SHP77 (cell line): ENCODE measurements around the gene CRACR2B.

Experiments used
- DNase-seq, 2 experiments: peaks; one replicate each; lab custom pipeline; 2025; lab: John Stamatoyannopoulos, UW

Gene CRACR2B

GRCh38 chr11:838441-839279 lies 10.9 kb downstream of the CRACR2B start:
- no peak for DNase-seq

DNA sequence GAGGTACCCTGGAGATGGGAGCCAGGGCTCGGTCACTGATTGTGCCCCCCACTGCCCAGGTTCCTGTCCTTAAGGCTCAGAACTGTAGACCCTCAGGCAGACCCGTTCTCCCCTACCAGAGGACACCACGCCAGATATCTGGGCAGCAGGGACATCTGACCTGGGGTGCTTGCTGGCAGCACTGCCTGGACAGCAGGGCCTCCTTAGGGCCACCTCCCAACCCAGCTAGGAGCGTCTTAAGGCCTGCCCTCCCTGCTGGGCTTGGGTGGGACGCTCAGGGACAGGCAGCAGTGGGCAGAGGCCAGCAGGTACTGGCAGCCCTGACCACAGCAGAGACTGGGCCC lies 11.5 kb downstream of the CRACR2B start:
- no peak for DNase-seq

- no peak for DNase-seq
Observed at GRCh38 chr11:839875-840617, 12.3 kb downstream of the CRACR2B start.

DNA sequence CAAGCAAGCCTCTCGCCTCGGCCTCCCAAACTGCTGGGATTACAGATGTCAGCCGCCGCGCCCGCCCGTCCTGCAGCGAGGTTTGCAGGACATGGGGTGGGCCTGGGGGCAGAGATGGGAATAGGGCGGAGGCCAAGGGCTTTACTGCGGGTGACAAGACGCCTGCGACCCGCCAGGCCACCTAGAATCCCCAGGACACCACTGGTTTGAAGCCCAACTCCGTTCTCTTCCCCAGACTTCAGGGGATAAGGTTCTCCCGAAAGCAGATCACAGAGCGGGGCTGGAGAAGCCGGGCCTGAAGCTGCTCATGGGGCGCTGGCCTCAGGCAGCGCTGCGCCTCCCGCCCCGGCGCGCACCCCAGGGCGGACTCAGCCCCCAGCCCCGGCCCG lies 14.3 kb downstream of the CRACR2B start:
- no peak for DNase-seq

DNA sequence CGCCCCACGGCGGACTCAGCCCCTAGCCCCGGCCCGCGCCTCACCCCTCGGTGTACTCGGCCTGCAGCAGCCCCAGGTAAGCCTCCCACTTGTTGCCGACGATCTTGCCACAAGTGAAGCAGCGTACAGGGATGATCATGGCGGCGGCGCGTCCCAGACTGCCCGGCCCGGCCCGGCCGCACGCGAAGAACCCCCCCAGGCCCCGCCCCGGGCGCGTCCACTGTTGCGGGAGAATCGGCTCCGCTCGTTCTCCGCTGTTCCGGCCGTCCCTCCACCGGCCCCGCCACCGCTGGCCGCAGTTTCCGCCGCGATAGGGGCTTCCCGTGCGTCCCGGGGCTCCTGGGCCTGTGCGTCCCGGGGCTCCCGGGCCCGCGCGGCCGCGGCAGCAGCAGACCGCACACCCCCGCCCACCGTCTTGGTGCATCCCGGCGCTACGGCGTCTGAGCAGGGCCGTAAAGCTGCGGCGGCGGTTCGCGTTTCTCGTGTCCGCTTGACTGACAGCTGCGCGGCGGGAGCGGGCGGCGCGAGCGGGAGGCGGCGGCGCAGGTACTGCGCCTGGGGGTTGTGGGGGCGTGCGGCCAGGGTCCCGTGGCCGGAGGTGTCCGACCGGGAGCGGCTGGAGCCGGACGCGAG lies 14.8 kb downstream of the CRACR2B start, which contains the start of the genes POLR2L and TSPAN4:
Gene POLR2L (minus strand): TSS at position 160 of the 633 bp plus-strand sequence. CDS start 21 bp downstream, at position 139.
Gene TSPAN4 (plus strand): TSS at position 483 of the 633 bp plus-strand sequence. CDS start 7,453 bp downstream, outside the sequence.
- peak in 1 of 2 experiments; percentile 64 for DNase-seq

- no peak for DNase-seq
Observed at GRCh38 chr11:843086-843734, 15.5 kb downstream of the CRACR2B start.

- DNase-seq, result no peak
Observed at GRCh38 chr11:843818-844692, 16.3 kb downstream of the CRACR2B start.

DNA sequence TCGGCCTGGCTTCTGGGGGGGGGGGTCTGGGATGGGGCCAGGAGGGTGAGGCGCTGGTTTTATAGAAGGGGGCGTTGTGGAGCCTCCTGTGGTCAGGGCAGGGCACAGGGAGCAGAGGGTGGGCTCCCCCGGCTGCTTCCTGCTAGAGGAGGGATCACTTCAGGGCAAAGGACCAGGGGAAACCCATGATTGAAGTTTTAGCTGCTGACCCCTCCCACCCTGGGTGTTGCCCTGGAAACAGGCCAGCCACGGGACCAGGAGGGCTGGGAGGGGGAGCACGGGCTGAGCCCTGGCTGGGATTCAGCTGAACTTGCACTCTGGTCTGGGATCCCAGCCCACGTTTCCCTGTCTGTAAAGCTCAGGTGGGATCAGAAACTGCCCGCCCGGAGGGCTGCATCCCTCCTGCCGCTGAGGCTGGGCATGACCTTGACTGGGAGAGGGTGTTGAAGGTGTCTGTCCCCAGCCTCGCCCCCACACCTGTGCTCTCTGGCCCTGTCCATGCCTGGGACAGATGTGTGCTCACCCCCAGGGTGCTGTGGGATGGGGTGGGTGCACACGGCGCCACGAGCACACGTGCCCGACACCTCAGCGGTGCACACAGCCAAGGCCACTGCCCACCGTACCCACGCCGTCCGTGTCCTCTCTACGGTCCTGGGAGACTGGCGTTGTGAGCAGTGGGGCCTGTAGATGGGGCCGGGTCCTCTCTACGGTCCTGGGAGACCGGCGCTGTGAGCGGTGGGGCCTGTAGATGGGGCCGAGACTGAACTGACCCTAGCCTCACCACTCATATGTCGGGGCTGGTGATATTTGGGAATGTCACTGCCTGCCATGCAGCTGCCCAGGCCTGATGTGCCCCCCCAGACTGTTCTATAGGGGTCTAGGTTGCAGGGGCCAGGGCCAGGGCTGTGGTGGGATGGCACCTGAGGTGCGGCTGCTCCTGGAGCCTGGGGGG lies 17.2 kb downstream of the CRACR2B start:
- no peak for DNase-seq

- no peak for DNase-seq
Observed at GRCh38 chr11:845872-846495, 18.3 kb downstream of the CRACR2B start.

GRCh38 chr11:846496-847098 lies 18.9 kb downstream of the CRACR2B start:
- no peak for DNase-seq

GRCh38 chr11:847876-848275 lies 20.2 kb downstream of the CRACR2B start:
- no peak for DNase-seq

GRCh38 chr11:848380-848931 lies 20.7 kb downstream of the CRACR2B start:
- no peak for DNase-seq

DNA sequence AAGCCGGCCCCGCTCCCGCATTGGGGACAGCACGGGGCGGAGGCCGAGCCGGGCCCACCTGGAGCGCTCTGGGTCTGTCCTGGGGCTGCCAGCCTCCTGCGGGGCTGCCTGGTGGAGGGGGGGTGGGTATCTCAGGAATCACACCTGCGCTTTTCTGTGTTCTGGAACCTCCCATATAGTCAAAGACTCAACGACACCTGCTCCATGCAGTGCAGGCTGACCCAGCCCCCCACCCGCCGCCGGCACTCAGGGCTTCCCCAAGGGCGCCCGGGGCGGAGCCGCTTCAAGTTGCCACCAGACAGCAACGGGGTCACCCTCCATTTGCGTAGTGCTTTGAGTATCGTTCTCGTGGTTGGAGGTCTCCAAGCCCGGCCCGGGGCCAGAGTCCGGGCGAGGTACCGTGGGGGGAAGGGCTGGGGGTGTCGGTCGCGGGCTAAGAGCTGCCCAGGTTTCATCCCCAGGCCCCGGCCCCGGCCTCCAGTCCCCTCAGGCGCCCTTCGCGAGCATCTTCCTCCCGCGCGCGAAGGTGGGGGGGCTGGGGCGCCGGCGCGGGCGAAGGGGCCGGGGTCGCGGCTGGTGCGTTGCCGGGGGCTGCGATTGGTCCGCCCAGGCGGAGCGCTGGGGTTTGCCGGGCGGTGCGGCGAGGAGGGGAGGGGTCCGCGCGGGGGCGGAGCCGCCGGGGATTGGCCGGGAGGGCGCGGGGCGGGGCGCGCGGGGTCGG lies 21.5 kb downstream of the CRACR2B start:
- no peak for DNase-seq

GRCh38 chr11:849951-850774 lies 22.4 kb downstream of the CRACR2B start:
- DNase-seq, result no peak

DNA sequence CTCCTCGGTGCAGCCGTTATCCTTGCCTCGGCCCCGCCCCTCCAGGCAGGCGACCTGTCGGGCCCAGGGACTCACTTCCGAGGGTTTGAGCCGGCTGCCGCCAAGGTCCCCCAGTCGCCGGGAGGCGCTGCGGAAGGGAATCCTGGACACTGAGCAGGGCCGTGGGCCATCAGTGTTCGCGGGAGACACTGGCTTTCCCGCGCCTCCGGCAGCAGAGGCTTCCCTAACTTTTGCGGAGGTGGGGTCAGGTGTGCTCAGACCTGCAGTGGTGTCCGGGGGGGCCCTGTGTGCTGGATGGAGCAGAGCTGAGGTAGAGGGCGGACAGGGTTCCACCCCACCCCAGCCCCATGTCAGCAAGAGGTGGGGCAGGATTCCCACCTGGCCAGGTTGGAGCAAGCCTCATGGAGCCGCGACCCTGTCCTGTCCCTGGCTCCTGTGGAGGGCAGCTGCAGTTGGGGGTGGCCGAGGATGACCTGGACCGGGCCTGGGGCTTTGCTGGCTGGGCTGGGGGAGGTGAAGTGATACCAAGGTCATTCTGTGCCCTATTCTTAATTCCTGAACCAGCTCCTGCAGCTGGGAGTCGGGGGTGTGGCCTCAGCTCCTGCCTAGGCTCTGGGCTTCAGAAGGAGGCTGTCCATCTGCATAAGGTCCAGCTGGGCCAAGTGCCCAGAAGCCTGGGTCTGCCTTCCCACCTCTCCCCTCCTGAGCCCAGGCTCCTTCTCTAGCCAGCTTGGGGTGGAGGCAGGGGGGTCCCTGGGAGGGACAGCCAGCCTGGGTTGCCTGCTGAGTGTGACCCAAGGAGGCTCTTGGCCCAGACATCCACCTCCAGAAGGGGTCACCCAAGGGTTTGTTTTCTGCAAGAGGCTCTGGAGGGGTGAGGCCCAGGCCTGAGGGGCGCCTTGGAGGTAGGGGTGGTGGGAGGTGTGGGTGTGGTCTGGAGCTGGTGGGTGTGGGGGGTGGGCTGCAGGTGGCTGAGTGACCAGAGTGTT lies 23.4 kb downstream of the CRACR2B start:
- DNase-seq, result no peak

- DNase-seq, result no peak
Observed at GRCh38 chr11:852762-853161, 25.0 kb downstream of the CRACR2B start.
